GM21526 (cell line): ENCODE results near the gene KPTN.
"Not testable (repeated sequence)": the region's sequence is repeated elsewhere in the genome, so short reads cannot be mapped to it uniquely, and the experiment has no call there.

Source experiments
- ATAC-seq: cut with Tn5 transposase; IDR thresholded peaks from one replicate; pipeline ENCODE4 v1.9.1; 2021; ENCODE audit warnings: moderate library complexity; ENCODE audit not compliant: unreplicated experiment, low FRiP score

Gene KPTN

GRCh38 chr19:47492571-47493377, 8.8 kb upstream of the KPTN start:
- no peak for ATAC-seq

DNA sequence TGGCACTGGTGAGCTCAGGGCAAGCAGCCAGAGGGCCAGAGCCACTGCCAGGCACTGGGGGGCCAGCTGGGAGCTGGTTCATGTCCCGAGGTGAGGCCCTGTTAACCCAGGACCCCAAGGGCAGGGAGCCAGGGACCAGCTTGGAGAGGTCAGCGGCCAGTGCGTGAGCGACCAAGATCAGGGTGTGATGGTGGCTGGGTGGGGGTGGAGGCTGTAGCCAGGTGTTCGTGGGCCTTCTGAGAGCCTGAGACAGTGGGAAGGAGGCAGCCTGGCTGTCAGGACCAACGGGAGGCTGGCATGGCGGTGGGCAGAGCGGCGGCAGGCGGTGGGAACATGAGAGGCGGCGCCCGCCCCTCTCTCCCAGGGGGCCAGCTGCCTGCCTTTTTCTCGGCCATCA, 8.1 kb upstream of the KPTN start:
- no peak for ATAC-seq

GRCh38 chr19:47491358-47492136, 7.5 kb upstream of the KPTN start:
- no peak for ATAC-seq

DNA sequence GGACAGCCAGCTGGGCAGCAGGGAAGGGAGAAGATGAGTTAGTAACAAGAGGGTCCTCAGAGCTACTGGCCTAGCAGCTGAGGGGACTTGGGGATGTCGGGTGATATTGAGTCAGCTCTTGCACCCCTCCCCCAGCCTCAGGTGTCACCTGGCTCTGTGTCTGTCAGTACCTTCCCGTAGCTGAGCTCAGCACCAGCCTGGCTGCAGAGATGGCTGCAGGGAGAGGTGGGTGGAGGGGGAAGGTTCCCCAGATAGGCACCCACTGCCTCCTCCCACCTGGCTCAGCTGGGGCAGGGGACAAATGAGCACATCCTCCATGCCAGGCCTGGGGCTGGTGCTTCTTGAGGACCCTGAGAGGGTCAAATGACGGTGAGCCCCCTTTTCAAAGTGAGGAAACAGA, 6.8 kb upstream of the KPTN start:
- no peak for ATAC-seq

DNA sequence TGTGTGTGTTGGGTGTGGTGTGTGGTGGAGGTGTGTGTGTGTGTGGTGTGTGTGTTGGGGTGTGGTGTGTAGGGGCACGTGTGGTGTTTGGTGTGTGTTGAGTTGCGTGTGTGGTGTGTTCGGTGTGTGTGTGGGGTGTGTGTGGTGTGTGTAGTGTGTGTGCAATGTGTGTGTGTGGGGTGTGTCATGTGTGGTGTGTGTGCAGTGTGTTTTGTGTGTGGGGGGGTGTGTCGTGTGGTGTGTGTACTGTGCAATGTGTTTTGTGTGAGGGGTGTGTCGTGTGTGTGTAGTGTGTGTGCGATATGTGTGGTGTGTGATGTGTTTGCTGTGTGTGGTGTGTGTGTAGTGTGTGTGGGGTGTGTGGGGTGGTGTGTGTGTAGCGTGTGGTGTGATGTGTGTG, 6.0 kb upstream of the KPTN start:
- ATAC-seq = no peak

GRCh38 chr19:47489072-47489914, 5.3 kb upstream of the KPTN start:
- no peak for ATAC-seq

- no peak for ATAC-seq
These were observed 3.8 kb upstream of the KPTN start for GRCh38 chr19:47487551-47488515.

DNA sequence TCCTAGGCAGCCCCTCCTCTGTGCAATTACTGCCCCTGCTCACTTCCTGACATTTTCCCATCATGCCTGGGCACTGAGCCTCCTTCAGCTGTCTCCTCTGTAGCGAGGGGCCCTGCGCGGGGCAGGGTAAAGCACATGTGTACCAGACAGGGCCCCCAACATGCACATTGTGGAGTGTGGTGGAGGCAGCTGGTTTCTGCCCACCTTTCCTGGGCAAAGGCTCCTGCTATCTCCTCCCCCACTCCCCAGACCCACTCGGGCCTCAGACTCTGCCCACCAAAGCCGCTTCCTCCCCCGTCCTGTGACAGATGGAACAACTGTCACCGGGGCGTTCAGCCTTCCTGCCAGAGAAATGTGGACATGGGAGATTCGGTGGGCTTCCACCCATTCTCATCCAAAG, 2.9 kb upstream of the KPTN start:
- ATAC-seq = no peak

DNA sequence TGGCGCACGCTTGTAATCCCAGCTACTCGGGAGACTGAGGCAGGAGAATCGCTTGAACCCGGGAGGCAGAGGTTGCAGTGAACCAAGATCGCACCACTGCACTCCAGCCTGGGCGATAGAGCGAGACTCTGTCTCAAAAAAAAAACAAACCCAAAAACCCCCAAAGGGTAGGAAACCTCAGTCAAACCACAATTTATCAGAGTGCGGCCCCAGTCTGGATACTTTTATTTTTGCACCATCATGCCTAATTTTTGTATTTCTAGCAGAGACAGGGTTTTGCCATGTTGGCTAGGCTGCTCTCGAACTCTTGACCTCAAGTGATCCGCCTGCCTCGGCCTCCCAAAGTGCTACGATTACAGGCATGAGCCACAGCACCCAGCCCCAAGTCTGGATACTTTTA, 2.2 kb upstream of the KPTN start:
- ATAC-seq = not testable (repeated sequence)

DNA sequence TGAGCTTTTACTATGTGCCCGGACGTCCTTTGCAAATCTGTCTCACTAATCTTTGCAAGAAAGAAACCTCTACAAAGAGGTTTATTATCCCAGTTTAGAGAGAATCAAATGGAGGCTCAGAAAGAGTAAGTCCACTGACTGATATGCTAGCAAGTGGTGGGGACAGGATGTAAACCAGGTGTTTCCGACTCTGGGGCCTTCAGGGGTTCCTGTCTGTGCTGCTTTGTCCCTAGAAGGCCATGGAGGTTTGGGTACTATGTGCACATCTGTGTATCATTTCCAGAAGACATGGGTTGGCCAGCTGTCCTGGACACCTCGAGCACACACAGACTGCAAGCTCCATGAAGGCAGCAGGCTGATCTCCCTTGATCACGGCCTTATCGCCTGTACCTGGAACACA, 1.2 kb upstream of the KPTN start:
- ATAC-seq = no peak

GRCh38 chr19:47483200-47483599, 819 bp downstream of the KPTN start:
- no peak for ATAC-seq

DNA sequence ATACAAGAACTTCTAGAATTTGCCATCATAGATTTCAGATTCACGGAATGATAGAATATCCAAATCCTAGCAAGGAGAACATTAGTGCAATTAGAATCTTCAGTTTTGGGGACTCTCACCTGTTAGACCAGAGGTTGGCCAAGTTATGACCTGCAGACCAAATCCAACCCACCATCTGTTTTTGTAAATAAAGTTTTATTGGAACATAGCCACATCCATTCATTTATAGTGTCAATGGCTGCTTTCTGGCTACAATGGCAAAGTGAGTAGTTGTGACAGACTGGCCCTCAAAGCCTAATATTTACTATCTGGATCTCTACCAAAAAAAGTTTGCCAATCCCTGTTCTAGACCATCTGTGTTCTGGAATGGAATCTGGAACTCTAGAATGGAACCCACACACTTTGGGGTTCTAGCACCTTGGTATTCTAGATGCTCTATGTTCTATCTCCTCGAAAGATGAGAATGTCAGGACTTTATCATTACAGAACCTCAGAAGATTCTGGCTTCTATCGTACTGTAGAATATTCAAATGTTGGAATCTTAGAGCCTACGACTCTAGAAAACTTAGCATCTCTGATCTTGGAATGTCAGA, 2.5 kb downstream of the KPTN start:
- no peak for ATAC-seq

GRCh38 chr19:47480658-47481057, 3.4 kb downstream of the KPTN start:
- ATAC-seq = no peak

- no peak for ATAC-seq
These were observed 4.1 kb downstream of the KPTN start for GRCh38 chr19:47479701-47480503.

GRCh38 chr19:47476438-47476972, 7.5 kb downstream of the KPTN start:
- ATAC-seq = no peak

GRCh38 chr19:47475465-47475864, 8.6 kb downstream of the KPTN start:
- no peak for ATAC-seq

GRCh38 chr19:47473336-47473735, 10.7 kb downstream of the KPTN start:
- no peak for ATAC-seq

DNA sequence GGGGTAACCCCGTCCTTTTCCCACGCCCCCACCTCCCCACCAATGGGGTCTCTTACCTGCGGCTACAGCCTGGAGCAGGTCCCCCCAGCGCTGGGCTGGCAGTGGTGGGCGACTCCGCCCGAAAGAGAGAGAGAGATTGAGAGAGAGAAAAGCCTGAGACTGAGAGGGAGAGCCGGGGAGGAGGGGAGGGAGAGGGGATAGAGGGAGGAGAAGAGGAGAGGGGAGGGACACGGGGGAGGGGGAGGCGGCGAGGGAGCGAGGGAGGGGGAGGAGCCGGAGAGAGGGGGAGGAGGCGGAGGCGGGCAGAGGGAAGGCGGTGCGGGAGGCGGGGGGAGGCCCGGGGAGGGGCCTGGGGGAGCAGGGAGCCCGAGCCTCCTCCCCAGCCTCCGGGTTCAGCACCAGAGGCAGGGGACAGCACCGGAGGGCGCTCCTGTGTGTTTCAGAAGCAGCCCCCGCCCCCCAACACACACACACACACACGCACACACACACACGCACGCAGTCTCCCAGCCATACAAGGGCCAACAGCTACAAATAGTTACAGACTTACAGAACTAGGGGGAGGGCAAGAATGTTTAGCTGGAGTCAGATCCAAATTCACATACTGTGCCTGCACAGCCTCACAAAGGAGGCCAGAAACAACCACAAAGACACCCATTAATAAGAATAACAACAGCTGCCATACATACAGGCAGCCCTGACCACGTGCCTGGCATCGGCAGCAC, 12.1 kb downstream of the KPTN start, which contains the start of gene SLC8A2:
Gene SLC8A2, minus strand, starts transcription at position 161 of the 725 bp plus-strand sequence. CDS start 5,490 bp downstream, outside the sequence.
- ATAC-seq = no peak
